Umbilical cord (tissue), 2 donors: Measurements from ENCODE around the gene CDC5L. TPM values are rescaled to one million over a fixed set of nuclear protein-coding genes. Genes with fewer than 3 reads are reported as not detected.

ENCODE experiments used
- DNase-seq: peaks from one replicate; pipeline ENCODE4 v3.0.0-alpha.2; 2015; ENCODE audit warnings: low spot score
- total RNA-seq: library from RNA; depleted of rRNA; stranded (reverse); fragments of >200 nt; gene quantifications from one replicate; pipeline ENCODE4 v1.2.3, GENCODE V29; 2014; ENCODE audit warnings: low replicate concordance; ENCODE audit not compliant: insufficient read depth

The CDC5L gene
- total RNA-seq, 1 donor from 2014 or later, result 25.0 TPM

DNA sequence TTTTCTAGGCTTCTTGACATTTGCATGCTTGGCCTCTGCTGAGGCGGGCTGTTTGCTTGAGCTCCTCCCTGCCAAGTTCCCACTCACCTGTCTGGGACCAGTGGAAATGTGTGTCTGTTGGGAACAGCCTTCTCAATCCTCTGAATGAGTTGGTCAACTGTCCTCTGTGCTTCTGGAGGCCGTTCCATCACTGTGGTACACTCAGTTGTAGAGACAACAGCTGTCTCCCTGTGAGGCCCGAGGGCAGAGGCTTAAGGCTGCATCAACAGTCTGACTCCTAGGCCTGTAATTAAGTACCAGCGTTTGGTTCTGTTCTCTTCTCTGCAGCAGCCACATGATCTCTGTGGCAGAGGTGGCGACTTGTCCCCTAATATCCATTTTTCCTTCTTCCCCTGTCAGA is 110.9 kb downstream of the CDC5L start:
- DNase-seq, result no peak

- DNase-seq, result no peak
Observed at GRCh38 chr6:44499609-44500008, 112.1 kb downstream of the CDC5L start.

Other genes with a start within 250 kb of the CDC5L start
- gene CAPN11, start 228.9 kb upstream of the CDC5L start, total RNA-seq, result not detected
- not detected for gene MYMX, start 170.8 kb upstream of the CDC5L start, total RNA-seq
- gene SLC29A1, start 164.1 kb upstream of the CDC5L start, total RNA-seq, result 11.1 TPM
- gene HSP90AB1, start 140.6 kb upstream of the CDC5L start, total RNA-seq, result 256 TPM
- 33.7 TPM for gene SLC35B2, start 130.2 kb upstream of the CDC5L start, total RNA-seq
- gene NFKBIE, start 122.2 kb upstream of the CDC5L start, total RNA-seq, result 2.4 TPM
- 0.96 TPM for gene TMEM151B, start 117.3 kb upstream of the CDC5L start, total RNA-seq
- 13.2 TPM for gene AARS2, start 74.4 kb upstream of the CDC5L start, total RNA-seq
- gene SPATS1, start 45.1 kb upstream of the CDC5L start, total RNA-seq, result not detected